Measurements from ENCODE around the gene AOPEP.

Gene AOPEP

GRCh38 chr9:95037789-95038521 lies 311.5 kb downstream of the AOPEP start:
- Histone ChIP-seq H3K4me1 (ENCODE audit: insufficient read depth, low read length, poor library complexity, severe bottlenecking) (no peaks in the 10 kb centered on the region), H3K9me3 (ENCODE audit: insufficient read depth, low read depth, low read length) (no peaks in the 10 kb centered on the region), H2AFZ (ENCODE audit: low read length) (no peak overlapping the region), H3K4me2 (ENCODE audit: low read depth, low read length, poor library complexity, severe bottlenecking) (no peak overlapping the region), H3K36me3 (ENCODE audit: insufficient read depth, low read length) (no peaks in the 10 kb centered on the region), H4K20me1 (ENCODE audit: insufficient read depth, low read length, poor library complexity, severe bottlenecking) (no peaks in the 10 kb centered on the region), H3K9ac (ENCODE audit: low read depth, low read length, poor library complexity, severe bottlenecking) (no peak overlapping the region), H3K9me2 (replicated peaks; ENCODE audit: low read depth, low read length) (no peaks in the 10 kb centered on the region), H3K4me3 (ENCODE audit: low read length, poor library complexity, severe bottlenecking) (no peak overlapping the region), H3K27me3 (ENCODE audit: insufficient read depth, low read length, poor library complexity, severe bottlenecking) (no peaks in the 10 kb centered on the region), H3F3A (ENCODE audit: low read depth) (no peaks in the 10 kb centered on the region), H3K79me2 (ENCODE audit: insufficient read depth, low read length) (no peaks in the 10 kb centered on the region)
- TF ChIP-seq CTCF (conservative IDR thresholded peaks at IDR 0.05; ENCODE audit: low read length): no peak

GRCh38 chr9:95038666-95039065 lies 312.2 kb downstream of the AOPEP start:
- H4K20me1 ChIP-seq (ENCODE audit: insufficient read depth, low read length, poor library complexity, severe bottlenecking): no peaks in the 10 kb centered on the region
- H3K4me1 ChIP-seq (ENCODE audit: insufficient read depth, low read length, poor library complexity, severe bottlenecking): peaks cover 3% of the 10 kb centered on the region
- H2AFZ ChIP-seq (ENCODE audit: low read length): no peak overlapping the region
- no peaks in the 10 kb centered on the region for H3K79me2 ChIP-seq (ENCODE audit: insufficient read depth, low read length)
- no peaks in the 10 kb centered on the region for H3K36me3 ChIP-seq (ENCODE audit: insufficient read depth, low read length)
- H3K27me3 ChIP-seq (ENCODE audit: insufficient read depth, low read length, poor library complexity, severe bottlenecking): no peaks in the 10 kb centered on the region
- H3F3A ChIP-seq (ENCODE audit: low read depth): no peaks in the 10 kb centered on the region
- H3K9ac ChIP-seq (ENCODE audit: low read depth, low read length, poor library complexity, severe bottlenecking): no peak overlapping the region
- no peak overlapping the region for H3K4me3 ChIP-seq (ENCODE audit: low read length, poor library complexity, severe bottlenecking)
- H3K9me2 ChIP-seq (replicated peaks; ENCODE audit: low read depth, low read length): no peaks in the 10 kb centered on the region
- no peak overlapping the region for H3K4me2 ChIP-seq (ENCODE audit: low read depth, low read length, poor library complexity, severe bottlenecking)
- no peak for TF ChIP-seq CTCF (conservative IDR thresholded peaks at IDR 0.05; ENCODE audit: low read length)
- no peak for TF ChIP-seq EZH2phosphoT487 (IDR thresholded peaks at IDR 0.05; ENCODE audit: borderline replicate concordance)
- H3K9me3 ChIP-seq (ENCODE audit: insufficient read depth, low read depth, low read length): no peaks in the 10 kb centered on the region

- H3K27me3 ChIP-seq (ENCODE audit: insufficient read depth, low read length, poor library complexity, severe bottlenecking): no peaks in the 10 kb centered on the region
- H2AFZ ChIP-seq (ENCODE audit: low read length): no peak overlapping the region
- H3K9ac ChIP-seq (ENCODE audit: low read depth, low read length, poor library complexity, severe bottlenecking): no peak overlapping the region
- no peaks in the 10 kb centered on the region for H4K20me1 ChIP-seq (ENCODE audit: insufficient read depth, low read length, poor library complexity, severe bottlenecking)
- peaks cover 7% of the 10 kb centered on the region for H3K4me1 ChIP-seq (ENCODE audit: insufficient read depth, low read length, poor library complexity, severe bottlenecking)
- H3K79me2 ChIP-seq (ENCODE audit: insufficient read depth, low read length): no peaks in the 10 kb centered on the region
- no peak overlapping the region for H3K4me2 ChIP-seq (ENCODE audit: low read depth, low read length, poor library complexity, severe bottlenecking)
- no peaks in the 10 kb centered on the region for H3K9me2 ChIP-seq (replicated peaks; ENCODE audit: low read depth, low read length)
- TF ChIP-seq CTCF (conservative IDR thresholded peaks at IDR 0.05; ENCODE audit: low read length) (no peak), EZH2phosphoT487 (IDR thresholded peaks at IDR 0.05; ENCODE audit: borderline replicate concordance) (no peak)
- no peaks in the 10 kb centered on the region for H3K36me3 ChIP-seq (ENCODE audit: insufficient read depth, low read length)
- H3F3A ChIP-seq (ENCODE audit: low read depth): no peaks in the 10 kb centered on the region
- H3K9me3 ChIP-seq (ENCODE audit: insufficient read depth, low read depth, low read length): no peaks in the 10 kb centered on the region
- H3K4me3 ChIP-seq (ENCODE audit: low read length, poor library complexity, severe bottlenecking): no peak overlapping the region
These were observed 313.6 kb downstream of the AOPEP start for GRCh38 chr9:95040106-95040505.
